ENCODE data around the gene ZCCHC13.

The ZCCHC13 gene

GRCh38 chrX:74344280-74344622 lies 40.3 kb downstream of the ZCCHC13 start:
- DNase-seq (ENCODE audit: extremely low spot score), result no peak
- POLR2A ChIA-PET, result interaction anchor here (1.8 kb wide), 1 partner anchor 93 kb away, joined by 6 read pairs; no protein-coding TSS in a partner anchor
- TF ChIP-seq TARDBP (IDR thresholded peaks at IDR 0.05), result no peak
- TF ChIP-seq LEF1 (IDR thresholded peaks at IDR 0.05; ENCODE audit: borderline replicate concordance), result no peak
- TF ChIP-seq ZNF384 (IDR thresholded peaks at IDR 0.05), result no peak
- no peak for TF ChIP-seq FOXK2 (IDR thresholded peaks at IDR 0.05)
- no peak for TF ChIP-seq HDGF (IDR thresholded peaks at IDR 0.05; ENCODE audit: borderline replicate concordance)
- TF ChIP-seq FOXM1 (IDR thresholded peaks at IDR 0.05; ENCODE audit: borderline replicate concordance), result no peak
- CTCF ChIA-PET, result interaction anchor here (0.5 to 1.5 kb wide), 15 partner anchors 9 to 1251 kb away, joined by 3 to 5 read pairs (median 3); no protein-coding TSS in a partner anchor

- TF ChIP-seq NFRKB (IDR thresholded peaks at IDR 0.05), result no peak
- no peak for TF ChIP-seq BHLHE40 (IDR thresholded peaks at IDR 0.05; ENCODE audit: borderline replicate concordance)
- no peak for TF ChIP-seq LEF1 (IDR thresholded peaks at IDR 0.05; ENCODE audit: borderline replicate concordance)
- no peak for TF ChIP-seq ARNT (IDR thresholded peaks at IDR 0.05)
- no peak for TF ChIP-seq ELF4 (IDR thresholded peaks at IDR 0.05)
- no peak for TF ChIP-seq FOXK2 (IDR thresholded peaks at IDR 0.05)
- no peak for TF ChIP-seq FOXM1 (IDR thresholded peaks at IDR 0.05; ENCODE audit: borderline replicate concordance)
- TF ChIP-seq L3MBTL2 (conservative IDR thresholded peaks at IDR 0.05), result no peak
- TF ChIP-seq FOXA1 (IDR thresholded peaks at IDR 0.05), result no peak
- no peak for TF ChIP-seq SUZ12 (IDR thresholded peaks at IDR 0.05)
- TF ChIP-seq TARDBP (IDR thresholded peaks at IDR 0.05), result no peak
- no peak for DNase-seq (ENCODE audit: extremely low spot score)
- ChIA-PET POLR2A (no interaction called here), CTCF (no interaction called here)
These were observed 42.1 kb downstream of the ZCCHC13 start for GRCh38 chrX:74346088-74346487.

GRCh38 chrX:74349387-74349786 lies 45.4 kb downstream of the ZCCHC13 start:
- no peak for DNase-seq (ENCODE audit: extremely low spot score)
- POLR2A ChIA-PET, result no interaction called here
- no peak for TF ChIP-seq CTBP1 (IDR thresholded peaks at IDR 0.05; ENCODE audit: borderline replicate concordance)
- TF ChIP-seq ZNF384 (IDR thresholded peaks at IDR 0.05), result no peak
- TF ChIP-seq SP1 (IDR thresholded peaks at IDR 0.05), result no peak
- TF ChIP-seq FOXM1 (IDR thresholded peaks at IDR 0.05; ENCODE audit: borderline replicate concordance), result no peak
- TF ChIP-seq PKNOX1 (IDR thresholded peaks at IDR 0.05), result no peak
- TF ChIP-seq FOXK2 (IDR thresholded peaks at IDR 0.05), result no peak
- CTCF ChIA-PET, result no interaction called here

- ChIA-PET CTCF (no interaction called here), POLR2A (no interaction called here)
- TF ChIP-seq LEF1 (IDR thresholded peaks at IDR 0.05; ENCODE audit: borderline replicate concordance), result no peak
- no peak for TF ChIP-seq NFRKB (IDR thresholded peaks at IDR 0.05)
- TF ChIP-seq FOXA1 (IDR thresholded peaks at IDR 0.05), result no peak
- TF ChIP-seq SUZ12 (IDR thresholded peaks at IDR 0.05), result no peak
- TF ChIP-seq CTBP1 (IDR thresholded peaks at IDR 0.05; ENCODE audit: borderline replicate concordance), result no peak
- no peak for TF ChIP-seq L3MBTL2 (conservative IDR thresholded peaks at IDR 0.05)
- DNase-seq (ENCODE audit: extremely low spot score), result no peak
These were observed 47.8 kb downstream of the ZCCHC13 start for GRCh38 chrX:74351760-74352159.

- ChIA-PET CTCF (no interaction called here), POLR2A (no interaction called here)
- TF ChIP-seq FOXA1 (IDR thresholded peaks at IDR 0.05) (no peak), FOXM1 (IDR thresholded peaks at IDR 0.05; ENCODE audit: borderline replicate concordance) (no peak), CTBP1 (IDR thresholded peaks at IDR 0.05; ENCODE audit: borderline replicate concordance) (no peak), NFRKB (IDR thresholded peaks at IDR 0.05) (no peak), ZNF384 (IDR thresholded peaks at IDR 0.05) (no peak), BHLHE40 (IDR thresholded peaks at IDR 0.05; ENCODE audit: borderline replicate concordance) (no peak), HDGF (IDR thresholded peaks at IDR 0.05; ENCODE audit: borderline replicate concordance) (no peak), SP1 (IDR thresholded peaks at IDR 0.05) (no peak), L3MBTL2 (conservative IDR thresholded peaks at IDR 0.05) (no peak), ARNT (IDR thresholded peaks at IDR 0.05) (no peak), ELF4 (IDR thresholded peaks at IDR 0.05) (no peak), SUZ12 (IDR thresholded peaks at IDR 0.05) (no peak), TARDBP (IDR thresholded peaks at IDR 0.05) (no peak), PKNOX1 (IDR thresholded peaks at IDR 0.05) (no peak), FOXK2 (IDR thresholded peaks at IDR 0.05) (no peak), LEF1 (IDR thresholded peaks at IDR 0.05; ENCODE audit: borderline replicate concordance) (no peak)
- no peak for DNase-seq (ENCODE audit: extremely low spot score)
These were observed 50.0 kb downstream of the ZCCHC13 start for GRCh38 chrX:74353984-74354383.
